H9 (cell line): Measurements from ENCODE around the gene CMYA5. TPM values are rescaled to one million over a fixed set of nuclear protein-coding genes. Genes with fewer than 3 reads are reported as not detected.

ENCODE experiments used
- DNase-seq: peaks from one replicate; pipeline ENCODE4 v3.0.0-alpha.2; 2017
- H2AFZ ChIP-seq: one replicate; pipeline ENCODE4 v1.6.1; 2013; ENCODE audit warnings: mild to moderate bottlenecking, low read length, control low read depth, moderate library complexity
- H2AK5ac ChIP-seq: 2 replicates; pipeline ENCODE4 v1.6.1; 2013; ENCODE audit warnings: low read length, control low read depth, mixed read lengths; ENCODE audit not compliant: insufficient read length
- H2BK120ac ChIP-seq: one replicate; pipeline ENCODE4 v1.6.1; 2013; ENCODE audit warnings: low read depth, mild to moderate bottlenecking, low read length, control low read depth, inconsistent platforms; ENCODE audit not compliant: poor library complexity, severe bottlenecking
- H2BK12ac ChIP-seq: 2 replicates; pipeline ENCODE4 v1.6.1; 2013; ENCODE audit warnings: low read length, control low read depth, mixed read lengths, low read depth; ENCODE audit not compliant: insufficient read length
- H2BK15ac ChIP-seq: 2 replicates; pipeline ENCODE4 v1.6.1; 2013; ENCODE audit warnings: low read depth, low read length, control low read depth
- H2BK20ac ChIP-seq: one replicate; pipeline ENCODE4 v1.6.1; 2013; ENCODE audit warnings: low read depth, mild to moderate bottlenecking, low read length, control low read depth, inconsistent platforms; ENCODE audit not compliant: poor library complexity, severe bottlenecking
- H2BK5ac ChIP-seq: 2 replicates; pipeline ENCODE4 v1.6.1; 2013; ENCODE audit warnings: low read length, control low read depth, mixed read lengths; ENCODE audit not compliant: insufficient read length
- H3K14ac ChIP-seq: 2 replicates; pipeline ENCODE4 v1.6.1; 2013; ENCODE audit warnings: low read length, control low read depth; ENCODE audit not compliant: insufficient read depth
- H3K18ac ChIP-seq: 2 replicates; pipeline ENCODE4 v1.6.1; 2013; ENCODE audit warnings: low read depth, mild to moderate bottlenecking, mixed read lengths, low read length, control low read depth; ENCODE audit not compliant: insufficient read length
- H3K23ac ChIP-seq: 2 replicates; pipeline ENCODE4 v1.6.1; 2013; ENCODE audit warnings: low read length, control low read depth, mixed read lengths, low read depth; ENCODE audit not compliant: insufficient read length
- H3K23me2 ChIP-seq: 2 replicates; pipeline ENCODE4 v1.6.1; 2013; ENCODE audit warnings: low read depth, mild to moderate bottlenecking, mixed read lengths, low read length, control low read depth; ENCODE audit not compliant: insufficient read length, poor library complexity, severe bottlenecking
- H3K27ac ChIP-seq: 2 replicates; pipeline ENCODE4 v1.5.1; 2013; ENCODE audit warnings: low read length, control low read depth, mixed read lengths, low read depth; ENCODE audit not compliant: insufficient read length
- H3K27me3 ChIP-seq: 2 replicates; pipeline ENCODE4 v1.6.1; 2013; ENCODE audit warnings: low read length, control low read depth, inconsistent platforms; ENCODE audit not compliant: insufficient read depth
- H3K4ac ChIP-seq: 2 replicates; pipeline ENCODE4 v1.6.1; 2013; ENCODE audit warnings: low read depth, mild to moderate bottlenecking, control low read depth, inconsistent platforms, low read length, moderate library complexity
- H3K4me1 ChIP-seq: 2 replicates; pipeline ENCODE4 v1.6.1; 2013; ENCODE audit warnings: low read length, control low read depth, inconsistent platforms; ENCODE audit not compliant: insufficient read depth
- H3K4me2 ChIP-seq: 2 replicates; pipeline ENCODE4 v1.6.1; 2013; ENCODE audit warnings: low read length, control low read depth, mixed read lengths; ENCODE audit not compliant: insufficient read length, insufficient read depth
- H3K56ac ChIP-seq: 2 replicates; pipeline ENCODE4 v1.6.1; 2013; ENCODE audit warnings: low read depth, mild to moderate bottlenecking, mixed read lengths, low read length, control low read depth; ENCODE audit not compliant: insufficient read length
- H3K79me1 ChIP-seq: 2 replicates; pipeline ENCODE4 v1.6.1; 2013; ENCODE audit warnings: low read depth, mild to moderate bottlenecking, moderate library complexity, low read length, control low read depth, inconsistent platforms; ENCODE audit not compliant: insufficient read depth, poor library complexity, severe bottlenecking
- H3K79me2 ChIP-seq: 2 replicates; pipeline ENCODE4 v1.6.1; 2013; ENCODE audit warnings: low read length, control low read depth, inconsistent platforms; ENCODE audit not compliant: insufficient read depth
- H3K9ac ChIP-seq: 2 replicates; pipeline ENCODE4 v1.6.1; 2013; ENCODE audit warnings: low read length, control low read depth, mixed read lengths; ENCODE audit not compliant: insufficient read length; ENCODE audit errors: extremely low read depth
- H3K9me3 ChIP-seq: one replicate; pipeline ENCODE4 v1.6.1; 2013; ENCODE audit warnings: low read depth, low read length, inconsistent platforms; ENCODE audit not compliant: control insufficient read depth
- H3T11ph ChIP-seq: one replicate; pipeline ENCODE4 v1.6.1; 2013; ENCODE audit warnings: mild to moderate bottlenecking, low read length, control low read depth, inconsistent platforms
- H4K20me1 ChIP-seq: one replicate; pipeline ENCODE4 v1.6.1; 2013; ENCODE audit not compliant: control insufficient read depth, insufficient read length, insufficient read depth
- H4K5ac ChIP-seq: 2 replicates; pipeline ENCODE4 v1.6.1; 2013; ENCODE audit warnings: low read depth, mild to moderate bottlenecking, mixed read lengths, low read length, control low read depth; ENCODE audit not compliant: insufficient read length
- H4K8ac ChIP-seq: replicated peaks from 2 replicates; pipeline ENCODE4 v1.6.1; 2013; ENCODE audit warnings: low read length, control low read depth, mixed read lengths, low read depth; ENCODE audit not compliant: insufficient read length
- H4K91ac ChIP-seq: 2 replicates; pipeline ENCODE4 v1.6.1; 2013; ENCODE audit warnings: low read depth, mild to moderate bottlenecking, moderate library complexity, mixed read lengths, low read length, control low read depth; ENCODE audit not compliant: insufficient read length
- H3K27ac Mint-ChIP-seq, 3 experiments: 2 replicates in 2 of 3; 3 replicates in 1 of 3; pipeline ENCODE4 v1.8.0; 2020 to 2021; ENCODE audit warnings: mixed read lengths in 3 of 3, mild to moderate bottlenecking in 1 of 3, moderate library complexity in 1 of 3
- H3K27me3 Mint-ChIP-seq: 2 replicates; pipeline ENCODE4 v1.8.0; 2021; ENCODE audit warnings: low read depth, mild to moderate bottlenecking, moderate library complexity, mixed read lengths
- H3K36me3 Mint-ChIP-seq, 3 experiments: 2 replicates in 2 of 3; 3 replicates in 1 of 3; pipeline ENCODE4 v1.8.0; 2020 to 2021; ENCODE audit warnings: low read depth in 3 of 3, mixed read lengths in 3 of 3; ENCODE audit not compliant: insufficient read depth in 1 of 3
- H3K4me1 Mint-ChIP-seq, 2 experiments: 2 replicates each; pipeline ENCODE4 v1.8.0; 2020; ENCODE audit warnings: mixed read lengths in 2 of 2
- H3K4me3 Mint-ChIP-seq, 2 experiments: 2 replicates in 1 of 2; 3 replicates in 1 of 2; pipeline ENCODE4 v1.8.0; 2020 to 2021; ENCODE audit warnings: mild to moderate bottlenecking in 2 of 2, mixed read lengths in 2 of 2, moderate library complexity in 1 of 2
- H3K9me3 Mint-ChIP-seq, 2 experiments: 2 replicates in 1 of 2; 3 replicates in 1 of 2; pipeline ENCODE4 v1.8.0; 2020; ENCODE audit warnings: mild to moderate bottlenecking in 2 of 2, mixed read lengths in 2 of 2, moderate library complexity in 1 of 2
- WGBS: extraction: QIAGEN DNeasy Blood & Tissue Kit; methylation state at CpG from one replicate; pipeline ENCODE4 v1.1.7; 2013; ENCODE audit warnings: missing lambda C conversion rate, low lambda C conversion rate, mixed read lengths; ENCODE audit not compliant: insufficient read length; ENCODE audit errors: extremely low coverage; 5-methylcytosine and 5-hydroxymethylcytosine counted together
- total RNA-seq: library from RNA; stranded (reverse); gene quantifications from 2 replicates; pipeline ENCODE4 v1.2.1, GENCODE V29; 2021
- TF ChIP-seq, protein P1 (sequence below): fragments of 200-600 bp; sonication (generic); conservative IDR thresholded peaks from 3 replicates; pipeline ENCODE4 v1.8.0; 2021; ENCODE audit warnings: antibody characterized with exemption, mild to moderate bottlenecking

The CMYA5 gene
- total RNA-seq, 1 experiment from 2014 or later = 1.8 TPM

DNA sequence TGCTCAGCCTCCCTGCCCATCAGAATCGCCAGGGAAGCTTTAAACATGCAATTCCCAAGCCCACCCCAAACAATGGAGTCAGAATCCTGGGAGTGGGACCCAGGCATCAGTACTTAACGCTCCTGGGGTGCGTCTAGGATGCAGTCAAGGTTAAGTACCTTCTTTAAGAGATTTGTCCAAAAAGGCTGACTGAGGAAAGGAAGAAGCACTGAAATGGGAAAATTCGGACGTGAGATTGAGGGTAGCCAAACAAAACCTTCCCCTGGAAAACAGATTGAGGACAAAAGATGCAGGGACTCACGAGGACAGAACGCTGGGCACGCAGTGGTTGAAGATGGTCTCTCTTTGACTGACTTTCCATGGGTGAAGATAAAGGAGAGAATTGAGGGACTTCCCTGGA is 157.9 kb downstream of the CMYA5 start:
- no CpG with 5 or more reads among the region's 8 CpGs for WGBS
- Histone ChIP-seq H3K79me2 (no peaks in the 10 kb centered on the region), H4K20me1 (no peaks in the 10 kb centered on the region), H2BK5ac (no peak overlapping the region), H3K4me2 (no peak overlapping the region), H3T11ph (no peak overlapping the region), H2BK20ac (no peak overlapping the region), H3K27ac (no peak overlapping the region), H3K14ac (no peak overlapping the region), H3K79me1 (no peaks in the 10 kb centered on the region), H3K23ac (no peak overlapping the region), H3K56ac (no peak overlapping the region), H3K23me2 (no peaks in the 10 kb centered on the region), H3K9ac (no peak overlapping the region), H4K91ac (no peak overlapping the region), H2BK15ac (no peak overlapping the region), H3K4ac (no peak overlapping the region), H3K9me3 (no peaks in the 10 kb centered on the region), H4K8ac (no peak overlapping the region), H3K4me1 (no peaks in the 10 kb centered on the region), H2AFZ (no peak overlapping the region), H2BK12ac (no peak overlapping the region), H4K5ac (no peak overlapping the region), H2BK120ac (no peak overlapping the region), H3K27me3 (no peaks in the 10 kb centered on the region), H2AK5ac (no peak overlapping the region), H3K18ac (no peak overlapping the region)
- peaks cover 2% of the 10 kb centered on the region for H3K27me3 Mint-ChIP-seq
- TF ChIP-seq, protein P1, sequence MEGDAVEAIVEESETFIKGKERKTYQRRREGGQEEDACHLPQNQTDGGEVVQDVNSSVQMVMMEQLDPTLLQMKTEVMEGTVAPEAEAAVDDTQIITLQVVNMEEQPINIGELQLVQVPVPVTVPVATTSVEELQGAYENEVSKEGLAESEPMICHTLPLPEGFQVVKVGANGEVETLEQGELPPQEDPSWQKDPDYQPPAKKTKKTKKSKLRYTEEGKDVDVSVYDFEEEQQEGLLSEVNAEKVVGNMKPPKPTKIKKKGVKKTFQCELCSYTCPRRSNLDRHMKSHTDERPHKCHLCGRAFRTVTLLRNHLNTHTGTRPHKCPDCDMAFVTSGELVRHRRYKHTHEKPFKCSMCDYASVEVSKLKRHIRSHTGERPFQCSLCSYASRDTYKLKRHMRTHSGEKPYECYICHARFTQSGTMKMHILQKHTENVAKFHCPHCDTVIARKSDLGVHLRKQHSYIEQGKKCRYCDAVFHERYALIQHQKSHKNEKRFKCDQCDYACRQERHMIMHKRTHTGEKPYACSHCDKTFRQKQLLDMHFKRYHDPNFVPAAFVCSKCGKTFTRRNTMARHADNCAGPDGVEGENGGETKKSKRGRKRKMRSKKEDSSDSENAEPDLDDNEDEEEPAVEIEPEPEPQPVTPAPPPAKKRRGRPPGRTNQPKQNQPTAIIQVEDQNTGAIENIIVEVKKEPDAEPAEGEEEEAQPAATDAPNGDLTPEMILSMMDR = no peak
- H3K4me1 Mint-ChIP-seq = no peaks in the 10 kb centered on the region
- no peak overlapping the region for H3K4me3 Mint-ChIP-seq
- DNase-seq = no peak
- H3K36me3 Mint-ChIP-seq = no peaks in the 10 kb centered on the region
- no peak overlapping the region; a peak in 1 of 7 replicates for H3K27ac Mint-ChIP-seq
- H3K9me3 Mint-ChIP-seq = no peaks in the 10 kb centered on the region
